K562 (cell line): ENCODE measurements around the gene CAMK2B. TPM values are rescaled to one million over a fixed set of nuclear protein-coding genes. Genes with fewer than 3 reads are reported as not detected.

Source experiments
- ATAC-seq: fragments of 200-7000 bp; cut with Tn5 transposase; 3 replicates; pipeline ENCODE4 v1.9.1; 2020; ENCODE audit warnings: moderate library complexity
- BruUV-seq: library from RNA; stranded (reverse); fragments of 400-500 nt; replicated peaks from 2 replicates; lab custom pipeline; 2021; lab: Mats Ljungman, UMichigan
- CTCF ChIA-PET: fragments of 300-600 bp; formaldehyde crosslinking; extraction: SDS; loops from one replicate; lab custom pipeline; 2021; ENCODE audit warnings: low intra/inter-chr PET ratio; lab: Yijun Ruan, JAX
- POLR2A ChIA-PET: fragments of 300-600, 350-650 bp; sonication (Branson Sonifier 250); formaldehyde crosslinking; extraction: SDS; loops from one replicate; lab custom pipeline; 2021; ENCODE audit warnings: antibody characterized with exemption, inconsistent platforms; lab: Yijun Ruan, JAX
- DNase-seq, 4 experiments: peaks; one replicate each; pipeline versions ENCODE4 v3.0.0 to v3.0.0-alpha.2; 2011 to 2018; ENCODE audit warnings: low spot score in 3 of 4, mixed read lengths in 3 of 4; ENCODE audit errors: extremely low read depth in 1 of 4
- FAIRE-seq: peaks from 2 replicates; lab custom pipeline; 2011; peaks lifted over from hg19 to GRCh38; lab: Jason Lieb, UNC
- H2AFZ ChIP-seq: 2 replicates; pipeline ENCODE4 v1.6.0; 2011; ENCODE audit warnings: low read depth, low read length, control low read depth, inconsistent platforms
- H3K27ac ChIP-seq: fragments of 200-600 bp; 3 replicates; pipeline ENCODE4 v1.8.0; 2011; ENCODE audit warnings: low read depth, mild to moderate bottlenecking, control low read depth, inconsistent platforms, low read length, moderate library complexity, mixed read lengths; ENCODE audit errors: extremely low read depth
- H3K27me3 ChIP-seq, 2 experiments: fragments of 300-600 bp in 1 of 2; 2 replicates in 1 of 2; 3 replicates in 1 of 2; pipeline versions ENCODE4 v1.6.0 to v1.8.0; 2011; ENCODE audit warnings: inconsistent platforms in 2 of 2, low read length in 2 of 2, mild to moderate bottlenecking in 1 of 2, mixed read lengths in 1 of 2, moderate library complexity in 1 of 2; ENCODE audit not compliant: control insufficient read depth in 2 of 2, insufficient read depth in 2 of 2
- H3K36me3 ChIP-seq: fragments of 300-600 bp; 3 replicates; pipeline ENCODE4 v1.8.0; 2011; ENCODE audit warnings: mild to moderate bottlenecking, low read length, inconsistent platforms; ENCODE audit not compliant: control insufficient read depth, insufficient read depth
- H3K4me1 ChIP-seq, 2 experiments: fragments of 200-600 bp in 1 of 2; replicated peaks in 1 of 2; 2 replicates in 1 of 2; 3 replicates in 1 of 2; pipeline versions ENCODE4 v1.5.1 to v1.8.0; 2011; ENCODE audit warnings: inconsistent platforms in 2 of 2, low read length in 2 of 2, mild to moderate bottlenecking in 1 of 2, mixed read lengths in 1 of 2, moderate library complexity in 1 of 2; ENCODE audit not compliant: control insufficient read depth in 2 of 2, insufficient read depth in 2 of 2
- H3K4me2 ChIP-seq: 2 replicates; pipeline ENCODE4 v1.6.1; 2011; ENCODE audit warnings: low read length, control low read depth, inconsistent platforms, mixed read lengths; ENCODE audit not compliant: insufficient read depth
- H3K4me3 ChIP-seq: fragments of 200-600 bp; sonication (generic), shearing (Covaris generic); 2 replicates; pipeline ENCODE4 v1.5.1; 2016; ENCODE audit warnings: control low read depth, inconsistent platforms
- H3K79me2 ChIP-seq: fragments of 200-600 bp; 3 replicates; pipeline ENCODE4 v1.8.0; 2011; ENCODE audit warnings: low read length, inconsistent platforms; ENCODE audit not compliant: control insufficient read depth, insufficient read depth
- H3K9ac ChIP-seq, 2 experiments: 2 replicates each; pipeline versions ENCODE4 v1.6.0 to v1.6.1; 2011; ENCODE audit warnings: low read depth in 2 of 2, low read length in 2 of 2, control low read depth in 1 of 2, inconsistent platforms in 1 of 2, mild to moderate bottlenecking in 1 of 2, mixed read lengths in 1 of 2; ENCODE audit not compliant: insufficient read depth in 1 of 2
- H3K9me1 ChIP-seq: one replicate; pipeline ENCODE4 v1.6.0; 2011; ENCODE audit warnings: inconsistent platforms, mild to moderate bottlenecking, low read length, moderate library complexity; ENCODE audit not compliant: control insufficient read depth, insufficient read depth
- H3K9me3 ChIP-seq: replicated peaks from 2 replicates; pipeline ENCODE4 v1.5.1; 2011; ENCODE audit warnings: low read depth, low read length, inconsistent platforms; ENCODE audit not compliant: control insufficient read depth, insufficient read depth
- H4K20me1 ChIP-seq: replicated peaks from 2 replicates; pipeline ENCODE4 v1.6.1; 2011; ENCODE audit warnings: low read length, inconsistent platforms, mixed read lengths; ENCODE audit not compliant: control insufficient read depth, insufficient read depth
- BRD9 ChIP-seq: fragments of 450-650 bp; IDR thresholded peaks from 2 replicates; pipeline ENCODE4 v1.6.1; 2018; ENCODE audit warnings: low read depth; ENCODE audit not compliant: partially characterized antibody
- ESRRB ChIP-seq: fragments of 250-450 bp; sonication (Bioruptor Pico); IDR thresholded peaks from 2 replicates; pipeline ENCODE4 v1.5.0; 2020; ENCODE audit warnings: mild to moderate bottlenecking, moderate library complexity, borderline replicate concordance
- KHSRP ChIP-seq: fragments of 450-650 bp; IDR thresholded peaks from 2 replicates; pipeline ENCODE4 v1.6.1; 2017
- SPI1 ChIP-seq: IDR thresholded peaks from 2 replicates; pipeline ENCODE4 v1.6.1; 2011; ENCODE audit warnings: low read depth, low read length, control low read depth, borderline replicate concordance
- TGIF2 ChIP-seq: sonication (generic); formaldehyde crosslinking; IDR thresholded peaks from 2 replicates; pipeline ENCODE4 v1.8.1; 2022; ENCODE audit warnings: mild to moderate bottlenecking, missing genetic modification reagents, moderate library complexity
- WGBS: fragments of 100-300 bp; shearing (Covaris generic); methylation state at CpG from one replicate; pipeline ENCODE4 v1.1.6; 2016; ENCODE audit warnings: low coverage, mixed read lengths; ENCODE audit not compliant: insufficient coverage; ENCODE audit errors: missing lambda C conversion rate; 5-methylcytosine and 5-hydroxymethylcytosine counted together
- in situ Hi-C: fragments of 300-500 bp; cut with MboI; formaldehyde crosslinking; loops from 4 replicates; pipeline ENCODE4 v1.15.0; 2018; ENCODE audit warnings: inconsistent platforms, mixed read lengths
- intact Hi-C: fragments of 100-400 bp; cut with micrococcal nuclease; formaldehyde crosslinking; loops from 2 replicates; pipeline ENCODE4 v1.14.2; 2022
- polyA plus RNA-seq, 8 experiments: library from polyadenylated mRNA; depleted of rRNA in 4 of 8; stranded (reverse) in 5 of 8; unstranded in 3 of 8; fragments of >200 nt; fragmentation: Nextera tagmentation in 2 of 8; fragmentation: Illumina TruSeq in 1 of 8; extraction: Ambion mirVana in 2 of 8; extraction: Trizol in 1 of 8; gene quantifications; 2 replicates each; pipeline versions ENCODE4 v1.2.1 to v1.2.3, GENCODE V29; 2011 to 2014; ENCODE audit warnings: inconsistent platforms in 1 of 8, missing spikeins in 1 of 8
- total RNA-seq, 7 experiments: library from RNA; depleted of rRNA in 6 of 7; stranded (reverse); fragments of >200 nt in 6 of 7; fragmentation: Illumina TruSeq in 2 of 7; extraction: Trizol in 2 of 7; gene quantifications; 2 replicates each; pipeline versions ENCODE4 v1.2.1 to v1.2.3, GENCODE V29; 2011 to 2021; ENCODE audit warnings: low replicate concordance in 1 of 7
- TF ChIP-seq, protein P1 (sequence below): fragments of 450-650 bp; IDR thresholded peaks from one replicate; pipeline ENCODE4 v1.6.1; 2018; ENCODE audit warnings: mild to moderate bottlenecking, moderate library complexity; ENCODE audit not compliant: partially characterized antibody
- TF ChIP-seq, protein P2 (sequence below), 2 experiments: fragments of 450-650 bp in 1 of 2; sonication (generic) in 1 of 2; formaldehyde crosslinking; conservative IDR thresholded peaks; 2 replicates each; pipeline versions ENCODE4 v1.4.0 to v1.8.1; 2020 to 2022; ENCODE audit warnings: mild to moderate bottlenecking in 1 of 2, missing genetic modification reagents in 1 of 2
- TF ChIP-seq, protein P3 (sequence below), 3 experiments: IDR thresholded peaks in 2 of 3; conservative IDR thresholded peaks in 1 of 3; 2 replicates each; pipeline ENCODE4 v1.5.1; 2011 to 2012; ENCODE audit warnings: low read length in 3 of 3, mild to moderate bottlenecking in 3 of 3, control low read depth in 2 of 3, improper control_type of control experiment in 1 of 3, inconsistent platforms in 1 of 3, low read depth in 1 of 3, mixed read lengths in 1 of 3, moderate library complexity in 1 of 3; ENCODE audit not compliant: insufficient read depth in 2 of 3

The CAMK2B gene
- total and polyA plus RNA-seq, 9 of the 15 experiments (the other 6 are each of a cell fraction or from before 2014, with no cell fraction given) = 0.04 to 0.09 (median 0.05) TPM; not detected in 4

DNA sequence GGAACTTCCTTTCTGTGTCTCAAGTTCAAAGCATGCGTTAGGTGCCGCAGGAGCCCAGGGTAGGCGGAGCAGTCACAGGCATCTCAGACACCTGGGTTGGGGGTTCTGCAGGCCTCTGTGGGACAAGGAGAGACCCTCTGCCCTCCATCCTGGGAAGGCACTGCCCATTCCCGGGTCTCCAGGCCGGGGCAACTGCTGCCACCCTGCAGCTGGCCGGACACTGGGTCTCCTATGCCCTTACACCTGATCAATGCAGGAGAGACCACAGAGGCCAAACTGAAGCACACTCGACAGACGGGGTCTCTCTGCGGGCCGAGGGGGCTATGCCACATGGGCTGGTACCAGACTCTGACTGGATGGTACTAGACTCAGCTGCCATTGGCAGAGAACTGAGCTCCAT lies 87.7 kb downstream of the CAMK2B start (continued):
- TF ChIP-seq, protein P1, sequence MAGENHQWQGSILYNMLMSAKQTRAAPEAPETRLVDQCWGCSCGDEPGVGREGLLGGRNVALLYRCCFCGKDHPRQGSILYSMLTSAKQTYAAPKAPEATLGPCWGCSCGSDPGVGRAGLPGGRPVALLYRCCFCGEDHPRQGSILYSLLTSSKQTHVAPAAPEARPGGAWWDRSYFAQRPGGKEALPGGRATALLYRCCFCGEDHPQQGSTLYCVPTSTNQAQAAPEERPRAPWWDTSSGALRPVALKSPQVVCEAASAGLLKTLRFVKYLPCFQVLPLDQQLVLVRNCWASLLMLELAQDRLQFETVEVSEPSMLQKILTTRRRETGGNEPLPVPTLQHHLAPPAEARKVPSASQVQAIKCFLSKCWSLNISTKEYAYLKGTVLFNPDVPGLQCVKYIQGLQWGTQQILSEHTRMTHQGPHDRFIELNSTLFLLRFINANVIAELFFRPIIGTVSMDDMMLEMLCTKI = no peak
- no peak for TF ChIP-seq ESRRB
- TF ChIP-seq, protein P2, sequence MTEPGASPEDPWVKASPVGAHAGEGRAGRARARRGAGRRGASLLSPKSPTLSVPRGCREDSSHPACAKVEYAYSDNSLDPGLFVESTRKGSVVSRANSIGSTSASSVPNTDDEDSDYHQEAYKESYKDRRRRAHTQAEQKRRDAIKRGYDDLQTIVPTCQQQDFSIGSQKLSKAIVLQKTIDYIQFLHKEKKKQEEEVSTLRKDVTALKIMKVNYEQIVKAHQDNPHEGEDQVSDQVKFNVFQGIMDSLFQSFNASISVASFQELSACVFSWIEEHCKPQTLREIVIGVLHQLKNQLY (CRISPR knock-in tag; conservative IDR thresholded peaks at IDR 0.05) = no peak
- TF ChIP-seq KHSRP = no peak
- no peak for TF ChIP-seq BRD9

DNA sequence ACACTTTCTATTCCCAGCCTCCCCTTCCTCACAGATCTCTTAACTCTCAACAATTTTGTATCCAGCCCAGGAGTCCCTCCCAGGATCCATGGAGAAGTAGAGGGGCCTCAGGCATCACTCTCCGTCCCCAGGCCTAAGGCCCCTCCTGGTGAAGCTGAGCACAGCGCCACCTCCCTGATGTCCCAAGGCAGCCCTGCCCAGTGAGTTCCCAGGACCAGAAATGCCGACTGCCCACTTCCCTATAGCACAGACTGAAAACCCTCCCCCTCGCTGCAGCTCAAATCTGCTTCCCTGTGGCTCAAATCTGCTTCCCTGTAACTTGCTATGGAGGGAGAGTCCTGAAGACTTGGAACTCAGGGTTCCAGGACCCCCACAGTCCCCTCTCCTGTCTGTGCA lies 89.1 kb downstream of the CAMK2B start:
- ATAC-seq (no peak), DNase-seq (no peak)
- in situ Hi-C loops = no loop called here
- H3K4me2 ChIP-seq = no peak overlapping the region
- H3K36me3 ChIP-seq = no peaks in the 10 kb centered on the region
- H3K27ac ChIP-seq = no peak overlapping the region
- no peak overlapping the region for H2AFZ ChIP-seq
- ChIA-PET CTCF (no interaction called here), POLR2A (interaction anchor here (0.6 to 1.5 kb wide), 4 partner anchors 8 to 1208 kb away, joined by 3 to 5 read pairs (median 4); no protein-coding TSS in a partner anchor)
- peaks cover 37 to 92% of the 10 kb centered on the region in 2 experiments for H3K27me3 ChIP-seq
- no peaks in the 10 kb centered on the region for H3K9me3 ChIP-seq
- TF ChIP-seq, protein P3, sequence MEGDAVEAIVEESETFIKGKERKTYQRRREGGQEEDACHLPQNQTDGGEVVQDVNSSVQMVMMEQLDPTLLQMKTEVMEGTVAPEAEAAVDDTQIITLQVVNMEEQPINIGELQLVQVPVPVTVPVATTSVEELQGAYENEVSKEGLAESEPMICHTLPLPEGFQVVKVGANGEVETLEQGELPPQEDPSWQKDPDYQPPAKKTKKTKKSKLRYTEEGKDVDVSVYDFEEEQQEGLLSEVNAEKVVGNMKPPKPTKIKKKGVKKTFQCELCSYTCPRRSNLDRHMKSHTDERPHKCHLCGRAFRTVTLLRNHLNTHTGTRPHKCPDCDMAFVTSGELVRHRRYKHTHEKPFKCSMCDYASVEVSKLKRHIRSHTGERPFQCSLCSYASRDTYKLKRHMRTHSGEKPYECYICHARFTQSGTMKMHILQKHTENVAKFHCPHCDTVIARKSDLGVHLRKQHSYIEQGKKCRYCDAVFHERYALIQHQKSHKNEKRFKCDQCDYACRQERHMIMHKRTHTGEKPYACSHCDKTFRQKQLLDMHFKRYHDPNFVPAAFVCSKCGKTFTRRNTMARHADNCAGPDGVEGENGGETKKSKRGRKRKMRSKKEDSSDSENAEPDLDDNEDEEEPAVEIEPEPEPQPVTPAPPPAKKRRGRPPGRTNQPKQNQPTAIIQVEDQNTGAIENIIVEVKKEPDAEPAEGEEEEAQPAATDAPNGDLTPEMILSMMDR (IDR thresholded peaks at IDR 0.05 in 2 of 3, conservative IDR thresholded peaks at IDR 0.05 in 1 of 3; ENCODE audit: insufficient read depth in 2 of 3, low read depth in 1 of 3, low read length in 3 of 3) = peak; percentile 6 to 25 (median 13); a peak in 1 of 6 replicates
- TF ChIP-seq SPI1 (peak; percentile 66), TGIF2 (CRISPR knock-in tag) (no peak)
- TF ChIP-seq, all 486 proteins: peak for 2
- intact Hi-C loops = no loop called here
- Histone ChIP-seq H4K20me1 (peaks cover 6% of the 10 kb centered on the region; the same call in 1 of the 2 replicates), H3K4me3 (no peak overlapping the region), H3K4me1 (peaks cover 0 to 58% of the 10 kb centered on the region in 2 experiments; a peak in 3 of 5 replicates), H3K9me1 (no peaks in the 10 kb centered on the region), H3K9ac (peak overlapping the region in 1 of 2 experiments; percentile 8; a peak in 1 of 4 replicates), H3K79me2 (no peaks in the 10 kb centered on the region)
- FAIRE-seq = no peak
- BruUV-seq = no TSS peak
- WGBS = 5% methylated on average over 4 of the region's 4 CpGs
